Muscle of arm (tissue), 12 donors: ENCODE measurements around the gene CLDN5. TPM values are rescaled to one million over a fixed set of nuclear protein-coding genes. Genes with fewer than 3 reads are reported as not detected.

ENCODE experiments used
- DNase-seq: peaks from one replicate; pipeline ENCODE4 v3.0.0-alpha.2; 2013
- polyA plus RNA-seq, 12 donors: library from polyadenylated mRNA; unstranded; fragments of 120-200 nt; gene quantifications; one replicate each; pipeline ENCODE4 v1.2.1, GENCODE V29; 2013; ENCODE audit not compliant: insufficient read length in 12 of 12

The CLDN5 gene
- polyA plus RNA-seq, 12 donors, result 25.0 to 59.7 (median 39.6) TPM; not detected in 1

DNA sequence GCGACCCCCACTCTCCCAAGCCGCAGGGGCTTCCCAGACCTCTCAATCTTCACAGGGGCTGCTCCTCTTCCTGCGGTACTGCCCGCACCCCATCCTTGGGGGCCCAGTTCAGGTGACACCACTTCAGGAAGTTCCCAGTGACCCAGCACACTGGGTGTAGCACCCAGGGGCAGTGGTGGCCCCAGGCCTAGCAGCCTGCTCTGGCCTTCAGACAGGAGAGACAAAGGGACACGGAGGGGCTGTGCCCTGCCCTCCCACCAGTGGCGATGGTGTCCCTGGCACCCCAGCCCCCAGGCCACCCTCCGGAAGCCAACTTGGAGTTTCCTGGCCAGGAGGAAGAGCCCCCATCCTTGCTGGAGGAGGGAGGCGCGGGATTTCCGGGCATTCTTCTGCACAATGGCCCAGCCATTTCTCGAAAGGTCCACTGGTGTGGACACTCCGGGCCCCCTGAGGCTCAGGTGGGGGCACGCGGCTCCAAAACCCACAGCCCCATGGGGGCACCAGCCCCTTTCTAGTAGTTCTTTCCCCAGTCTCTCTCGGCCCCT, 978 bp upstream of the CLDN5 start:
- no peak for DNase-seq

DNA sequence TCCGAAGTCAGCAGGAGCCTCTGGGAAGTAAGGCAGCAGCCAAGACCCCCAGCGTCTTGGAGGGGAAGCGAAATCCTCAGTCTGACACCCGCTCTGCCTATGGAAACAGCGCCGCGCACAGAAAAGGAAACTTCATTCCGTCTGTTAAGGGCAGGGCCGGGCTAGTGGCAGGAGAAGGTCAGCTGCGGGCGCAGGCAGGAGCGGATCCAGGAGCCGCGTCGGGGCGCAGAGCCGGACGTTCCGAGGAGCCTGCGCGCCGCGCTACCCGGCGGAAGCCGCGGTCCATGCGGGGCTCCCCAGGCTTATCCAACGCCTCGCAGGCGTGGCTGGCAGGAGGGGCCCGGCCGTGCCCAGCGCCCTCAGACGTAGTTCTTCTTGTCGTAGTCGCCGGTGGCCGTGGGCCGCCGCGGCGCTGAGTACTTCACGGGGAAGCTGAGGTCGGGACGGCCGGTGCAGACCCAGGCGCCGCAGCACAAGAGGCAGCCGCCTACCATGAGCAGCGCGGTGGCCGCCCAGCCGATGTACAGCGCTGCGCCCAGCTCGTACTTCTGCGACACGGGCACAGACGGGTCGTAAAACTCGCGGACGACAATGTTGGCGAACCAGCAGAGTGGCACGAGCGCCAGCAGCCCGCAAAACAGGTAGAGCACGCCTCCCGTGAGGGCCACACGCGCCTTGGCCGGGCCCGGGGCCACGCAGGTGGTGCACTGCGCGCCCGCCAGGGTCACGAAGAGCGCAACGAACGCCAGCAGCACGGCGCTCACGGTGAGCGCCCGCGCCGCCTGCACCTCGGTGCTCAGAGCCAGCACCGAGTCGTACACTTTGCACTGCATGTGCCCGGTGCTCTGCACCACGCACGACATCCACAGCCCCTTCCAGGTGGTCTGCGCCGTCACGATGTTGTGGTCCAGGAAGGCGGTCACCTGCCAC, 705 bp downstream of the CLDN5 start:
- DNase-seq, result no peak

DNA sequence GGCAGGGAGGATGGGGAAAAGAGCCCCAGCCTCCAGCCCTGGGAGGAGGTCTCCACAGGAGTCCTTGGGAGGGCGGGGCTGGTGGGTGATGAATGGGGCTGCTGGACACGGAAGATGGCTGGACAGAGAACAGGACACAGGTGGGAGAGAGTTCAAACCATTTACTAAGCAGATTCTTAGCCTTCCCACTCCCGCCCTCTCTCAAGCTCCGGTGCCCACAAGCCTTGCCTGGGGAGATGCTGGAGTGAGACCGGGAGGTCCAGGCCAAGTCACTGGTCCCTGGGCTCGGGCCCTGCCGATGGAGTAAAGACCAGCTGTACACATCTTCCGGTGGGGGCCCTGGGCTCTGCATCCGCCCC, 1.4 kb downstream of the CLDN5 start:
- DNase-seq, result no peak

DNA sequence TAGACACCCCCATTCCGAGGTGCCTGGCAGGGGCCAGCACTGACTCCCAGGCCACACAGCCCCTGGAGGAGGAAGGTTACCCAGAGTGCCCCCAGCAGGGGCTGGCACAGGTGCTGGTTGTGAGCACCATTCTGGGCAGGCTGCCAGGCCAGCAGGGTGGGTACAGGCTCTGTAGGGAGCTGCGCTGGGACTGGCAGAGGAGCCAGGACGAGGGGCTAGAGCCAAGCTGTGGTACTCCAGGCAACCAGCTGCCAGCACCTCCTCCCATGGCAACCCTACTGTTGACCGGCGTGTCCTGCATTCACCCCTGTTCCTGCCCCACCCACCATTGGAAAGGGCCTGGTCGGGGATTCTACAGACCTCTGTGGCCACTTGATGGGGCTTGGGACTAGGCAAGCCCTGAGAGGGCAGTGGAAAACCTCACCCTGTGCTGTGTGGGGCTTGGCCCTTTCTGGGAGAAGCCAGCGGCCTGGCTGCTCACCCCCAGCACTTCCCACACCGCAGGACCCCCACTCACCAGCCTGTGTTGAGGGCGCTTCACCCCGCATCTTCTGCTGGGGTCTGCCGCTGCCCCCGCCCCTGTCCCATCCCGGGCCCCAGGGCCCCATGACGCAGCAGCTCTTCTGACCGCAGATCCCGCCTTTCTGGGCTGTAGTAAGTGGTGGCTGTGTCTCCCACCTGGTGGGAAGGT, 1.9 kb downstream of the CLDN5 start:
- DNase-seq, result peak; percentile 33

DNA sequence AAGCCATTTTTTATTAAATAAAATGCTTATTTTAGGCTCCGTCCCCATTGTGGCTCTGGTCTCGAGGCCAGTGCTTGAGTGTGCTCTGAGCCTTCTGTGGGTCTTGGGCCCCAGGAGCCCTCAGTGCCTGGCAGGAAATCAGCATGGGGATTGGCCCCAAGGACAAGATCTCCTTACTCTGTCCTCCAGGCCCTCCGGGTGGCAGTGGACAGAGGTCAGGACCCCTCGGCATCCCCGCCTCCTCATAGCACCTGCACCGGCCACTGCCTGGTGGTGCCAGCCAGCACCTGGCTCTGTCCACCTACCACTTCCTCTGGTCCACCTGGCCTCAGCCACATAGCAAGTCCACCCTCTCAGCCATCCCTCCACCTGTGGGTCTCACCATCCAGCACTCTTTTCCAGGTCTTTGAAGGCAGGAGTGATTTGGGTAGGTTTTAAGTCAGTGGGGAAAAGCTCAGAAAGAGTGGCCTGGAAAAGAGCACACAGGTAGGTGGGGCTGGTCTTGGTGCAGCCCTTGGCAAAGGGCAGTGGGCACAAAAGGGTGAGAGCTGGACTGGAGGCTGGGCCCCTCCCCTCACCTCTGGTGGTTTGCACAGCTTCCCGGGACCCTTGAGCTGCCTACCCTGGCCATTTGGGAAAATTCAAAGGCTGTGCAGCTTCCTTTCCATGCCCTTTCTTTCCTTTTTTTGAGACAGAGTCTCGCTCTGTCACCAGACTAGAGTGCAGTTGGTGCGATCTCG, 3.5 kb downstream of the CLDN5 start:
- DNase-seq, result no peak

DNA sequence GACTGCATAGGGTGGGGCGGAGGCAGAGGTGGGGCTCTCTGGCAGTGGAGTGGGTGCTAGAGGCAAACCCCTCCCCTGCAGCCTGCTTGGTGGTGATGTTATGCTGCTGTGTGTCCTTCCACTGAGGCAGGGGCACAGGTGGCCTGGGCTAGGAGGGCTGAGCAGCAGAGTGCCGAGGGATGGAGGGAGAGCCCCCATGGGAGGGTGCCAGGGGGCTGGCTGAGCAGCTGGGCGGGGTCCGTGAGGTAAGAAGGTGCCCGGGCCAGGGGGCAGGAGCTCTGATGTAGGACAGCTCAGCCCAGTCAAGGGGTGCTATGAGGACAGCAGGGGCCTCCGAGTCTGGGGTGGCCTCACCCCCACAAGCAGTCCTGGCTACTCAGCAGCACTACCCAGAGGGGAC, 4.2 kb downstream of the CLDN5 start:
- no peak for DNase-seq

DNA sequence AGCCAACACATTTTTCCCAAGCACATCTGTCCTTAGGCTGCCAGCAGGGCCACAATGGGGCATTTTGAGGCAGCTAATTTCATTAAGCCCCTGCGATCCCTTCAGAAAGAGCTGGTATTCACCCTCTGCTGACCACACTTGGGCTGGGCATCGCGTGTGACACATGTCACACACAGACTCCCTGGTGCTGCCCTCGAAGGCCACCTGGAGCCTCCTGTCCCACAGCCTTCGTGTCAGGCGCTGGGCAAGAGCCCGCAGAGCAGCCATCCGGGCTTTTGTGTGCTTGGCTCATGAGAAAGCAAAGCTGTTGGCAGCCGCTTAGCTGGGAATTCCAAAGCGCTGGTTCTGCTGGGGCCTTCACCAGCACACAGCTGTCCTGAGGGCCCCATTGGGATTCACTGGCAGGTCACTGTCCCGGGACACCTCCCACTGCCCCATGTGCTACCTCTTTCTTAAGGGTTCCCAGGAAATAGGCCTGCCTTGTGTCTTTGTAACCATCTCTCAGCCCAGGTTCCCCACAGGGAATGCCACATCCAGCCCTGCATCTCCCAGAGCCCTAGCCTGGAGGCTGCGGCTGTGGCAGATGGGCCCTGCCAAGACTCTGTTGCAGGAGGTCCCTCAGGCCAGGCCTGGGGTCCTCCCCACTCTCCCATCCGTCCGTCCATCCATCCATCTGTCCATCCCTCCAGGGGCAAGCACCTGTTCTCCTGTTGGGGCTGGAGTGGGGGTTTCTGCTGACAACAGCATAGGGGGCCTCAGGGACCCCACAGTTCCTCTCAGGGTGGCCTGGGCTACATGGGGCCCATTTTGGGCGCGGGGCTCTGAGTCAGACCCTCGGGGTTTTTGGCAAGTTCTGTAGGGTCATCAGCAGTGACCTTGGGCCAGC, 4.9 kb downstream of the CLDN5 start:
- DNase-seq, result no peak

DNA sequence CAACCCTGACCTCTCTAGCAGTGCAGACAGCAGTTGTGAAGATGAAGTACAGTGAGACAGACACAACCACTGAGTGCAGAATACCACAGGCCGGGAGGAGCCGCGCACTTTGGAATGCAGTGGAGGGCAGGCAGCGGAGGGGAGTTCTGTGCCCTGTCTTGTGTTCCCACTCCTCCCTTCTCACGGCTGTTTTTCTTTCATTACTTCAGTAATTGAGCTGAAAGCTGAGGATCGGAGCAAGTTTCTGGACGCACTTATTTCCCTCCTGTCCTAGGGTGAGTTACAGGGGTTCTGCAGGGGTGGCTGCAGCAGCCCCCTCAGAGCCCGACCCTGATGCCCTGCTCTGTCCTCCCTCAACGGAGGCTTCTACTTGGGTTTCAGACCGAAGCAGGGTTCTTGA, 5.6 kb downstream of the CLDN5 start:
- no peak for DNase-seq

DNA sequence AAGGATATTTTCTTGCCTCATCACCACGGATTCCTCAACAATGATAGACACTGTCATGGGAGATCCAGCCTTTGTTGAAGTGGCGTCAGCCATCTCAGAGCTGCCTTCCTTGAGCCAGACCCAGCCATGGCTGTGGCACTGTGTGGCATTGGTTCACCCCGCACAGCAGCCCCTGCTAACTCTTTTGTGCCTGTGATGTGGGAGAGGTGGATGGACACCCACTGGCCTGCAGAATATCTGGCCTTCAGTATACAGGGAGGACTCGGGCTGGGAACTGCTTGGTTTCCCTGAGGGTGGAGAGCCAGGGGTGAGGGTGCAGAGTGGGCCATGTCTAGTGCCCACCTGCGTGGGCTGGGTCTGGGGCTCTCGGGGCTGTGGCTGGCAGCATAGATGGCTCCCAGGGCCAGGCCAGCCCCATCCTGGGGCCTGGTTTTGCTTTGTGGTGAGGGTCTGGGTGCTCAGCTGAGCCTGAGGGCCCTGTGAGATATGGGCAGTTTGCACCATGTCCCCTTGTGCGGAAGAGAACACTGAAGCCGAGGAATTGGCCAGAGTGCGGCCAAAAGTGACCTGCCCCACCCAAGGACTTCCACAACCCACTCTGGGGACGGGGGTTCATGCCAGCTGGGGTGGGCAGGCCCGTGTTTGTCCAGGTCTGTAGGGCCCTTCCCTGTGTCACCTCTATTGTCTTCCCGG, 6.1 kb downstream of the CLDN5 start:
- no peak for DNase-seq

DNA sequence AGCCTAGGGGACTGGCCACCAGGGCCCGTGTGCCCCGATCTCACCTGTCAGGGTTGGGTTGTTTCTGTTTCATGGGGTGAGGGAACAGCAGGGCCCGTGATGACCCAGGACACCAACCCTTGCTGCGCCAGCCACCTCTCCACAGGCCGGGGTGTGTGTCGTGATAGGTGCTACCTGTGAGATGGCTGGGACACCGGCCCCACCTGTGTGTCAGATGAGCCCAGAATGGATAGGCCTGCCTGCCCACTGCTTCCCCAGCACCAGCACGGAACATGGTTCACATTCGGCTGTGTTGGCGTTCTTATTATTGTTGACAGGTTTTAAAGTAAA, 7.1 kb downstream of the CLDN5 start:
- DNase-seq, result no peak

DNA sequence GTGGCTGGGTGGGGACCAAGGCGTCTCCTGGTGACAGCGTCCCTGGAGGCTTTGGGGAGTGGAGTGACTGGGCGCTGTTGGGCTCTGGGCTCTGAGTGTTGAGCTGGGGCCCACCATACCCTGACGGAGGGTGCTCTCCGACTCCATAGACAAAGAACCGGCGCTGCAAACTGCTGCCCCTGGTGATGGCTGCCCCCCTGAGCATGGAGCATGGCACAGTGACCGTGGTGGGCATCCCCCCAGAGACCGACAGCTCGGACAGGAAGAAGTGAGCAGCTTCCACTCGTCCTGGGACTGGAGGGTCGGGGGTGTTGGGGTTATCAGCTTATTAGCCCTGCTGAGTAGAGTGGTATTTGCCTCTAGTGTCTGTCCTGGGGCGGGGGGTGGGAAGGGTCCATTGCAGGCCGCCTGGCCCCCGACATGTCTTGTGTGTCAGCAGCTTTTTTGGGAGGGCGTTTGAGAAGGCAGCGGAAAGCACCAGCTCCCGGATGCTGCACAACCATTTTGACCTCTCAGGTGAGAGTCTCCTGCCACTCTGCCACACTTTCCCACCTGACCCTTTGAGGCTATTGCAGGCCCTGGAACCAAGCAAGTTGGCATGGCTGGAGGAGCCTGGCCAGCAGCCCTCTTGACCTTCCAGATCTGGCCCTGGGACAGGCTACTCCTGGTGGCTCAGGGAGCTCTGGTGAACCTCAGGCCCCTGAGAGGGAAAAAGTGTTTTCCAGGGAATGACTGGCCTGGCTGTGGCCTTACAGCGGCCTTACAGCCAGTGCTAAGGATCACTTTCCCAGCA, 7.6 kb downstream of the CLDN5 start:
- no peak for DNase-seq

DNA sequence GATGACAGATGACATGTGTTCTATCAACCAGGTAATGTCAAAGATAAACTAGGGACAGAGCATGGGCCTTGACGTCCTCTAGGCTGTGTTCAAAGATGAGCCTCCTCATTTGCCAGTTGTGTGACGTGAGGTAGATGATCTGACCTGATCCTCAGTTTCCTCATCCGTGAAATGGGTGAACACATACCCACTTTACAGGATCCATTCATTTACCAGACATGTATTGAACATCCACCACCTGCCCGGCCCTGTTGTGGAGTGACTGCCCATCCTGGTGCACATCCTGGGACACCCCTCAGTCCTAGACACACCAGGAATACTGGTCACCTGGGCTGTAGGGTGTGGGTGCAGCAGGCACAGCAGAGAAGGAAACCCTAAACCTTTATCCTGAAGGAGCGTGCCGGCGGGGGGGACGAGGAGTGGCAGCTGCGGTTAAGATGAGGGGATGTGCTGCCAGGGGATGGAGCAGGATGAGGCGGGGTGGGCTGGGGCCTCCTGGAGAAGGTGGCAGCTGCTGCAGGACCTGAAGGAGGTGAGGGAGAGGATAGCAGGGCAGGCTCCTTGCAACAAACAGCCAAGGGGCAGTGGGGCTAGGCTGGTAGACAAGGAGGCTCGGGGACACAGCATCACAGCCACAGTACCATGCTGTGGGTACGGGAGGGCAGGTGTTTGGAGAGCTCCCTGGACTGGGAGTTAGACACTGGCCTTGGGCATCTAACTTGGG, 8.4 kb downstream of the CLDN5 start:
- DNase-seq, result no peak

DNA sequence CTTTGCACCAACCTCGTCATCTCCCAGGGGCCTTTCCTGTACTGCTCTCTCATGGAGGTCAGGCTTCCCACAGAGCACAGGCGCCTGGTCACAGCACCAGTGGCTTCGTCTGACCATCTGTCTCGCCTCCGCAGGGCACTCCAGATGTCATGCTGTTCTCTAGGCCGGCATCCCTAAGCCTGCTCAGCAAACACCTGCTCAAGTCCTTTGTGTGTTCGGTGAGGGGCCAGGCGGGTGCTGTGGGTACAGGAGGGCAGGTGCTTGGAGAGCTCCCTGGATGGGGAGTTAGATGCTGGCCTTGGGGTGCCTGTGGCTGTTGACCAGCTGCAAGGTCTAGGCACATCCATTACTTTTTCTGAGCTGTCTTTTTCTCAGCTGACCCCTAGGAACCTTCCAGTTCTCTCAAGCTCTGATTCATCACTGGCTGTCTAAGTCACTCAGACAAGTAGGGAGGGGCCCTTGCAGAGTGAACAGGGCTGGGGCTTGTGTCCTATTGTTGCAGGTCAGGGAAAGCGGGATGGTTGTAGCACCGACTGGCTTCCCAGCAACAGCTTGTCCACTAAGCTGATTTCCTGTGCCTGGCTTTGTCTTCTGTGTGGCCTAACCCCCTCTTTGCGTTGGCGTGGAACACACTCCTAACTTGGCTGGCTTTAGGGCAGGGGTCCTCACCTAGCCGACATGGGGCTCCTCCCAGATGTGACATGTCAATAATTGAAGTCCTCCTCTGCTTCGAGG, 9.2 kb downstream of the CLDN5 start:
- no peak for DNase-seq

DNA sequence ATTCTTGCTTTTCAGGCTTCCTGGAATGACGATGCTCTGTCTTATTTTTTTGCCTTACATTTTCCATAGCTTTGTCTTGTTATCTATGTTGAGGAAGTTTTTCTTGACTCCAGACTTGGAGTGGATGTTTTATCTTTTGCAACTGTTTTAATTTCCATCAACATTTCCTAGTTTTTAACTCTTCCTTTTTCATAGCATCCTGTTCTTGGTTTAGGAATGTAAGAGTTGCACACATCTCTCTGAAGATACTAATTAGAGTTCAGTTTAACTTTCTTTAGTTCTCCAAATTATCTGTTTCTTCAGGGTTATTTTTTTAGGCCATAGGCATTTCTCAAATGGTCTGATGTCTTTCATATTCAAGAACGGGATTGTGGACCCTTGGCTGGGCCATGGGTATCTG, 10.4 kb downstream of the CLDN5 start:
- no peak for DNase-seq

DNA sequence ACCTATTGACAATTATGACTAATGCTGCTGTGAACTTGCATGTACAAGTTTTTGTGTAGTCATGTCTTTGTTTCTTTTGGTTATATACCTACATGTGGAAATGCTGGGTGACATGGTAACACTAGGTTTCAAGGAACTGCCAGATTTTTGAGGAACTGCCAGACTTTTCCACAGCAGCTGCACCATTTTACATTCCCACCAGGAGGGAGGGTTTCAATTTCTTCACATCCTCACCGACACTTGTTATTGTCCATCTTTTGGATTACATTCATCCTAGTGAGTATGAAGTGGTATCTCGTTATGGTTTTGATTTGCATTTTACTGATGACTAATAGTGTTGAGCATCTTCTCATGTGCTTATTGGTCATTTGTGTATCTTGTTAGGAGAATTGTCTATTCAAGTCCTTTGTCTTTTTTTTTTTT, 13.3 kb downstream of the CLDN5 start:
- DNase-seq, result no peak

DNA sequence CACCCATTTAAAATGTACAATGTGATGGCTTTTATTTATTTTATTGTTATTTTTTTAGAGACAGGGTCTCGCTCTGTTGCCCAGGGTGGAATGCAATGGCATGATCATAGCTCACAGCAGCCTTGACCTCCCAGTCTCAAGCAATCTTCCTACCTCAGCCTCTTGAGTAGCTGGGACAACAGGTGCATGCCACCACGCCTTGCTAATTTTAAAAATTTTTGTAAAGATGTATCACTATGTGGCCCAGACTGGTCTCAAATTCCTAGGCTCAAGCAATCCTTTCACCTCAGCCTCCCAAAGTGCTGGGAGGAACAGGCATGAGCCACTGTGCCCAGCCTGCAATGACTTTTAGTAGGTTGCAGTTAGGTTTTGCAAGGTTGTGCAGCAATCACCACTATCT, 14.3 kb downstream of the CLDN5 start:
- no peak for DNase-seq

DNA sequence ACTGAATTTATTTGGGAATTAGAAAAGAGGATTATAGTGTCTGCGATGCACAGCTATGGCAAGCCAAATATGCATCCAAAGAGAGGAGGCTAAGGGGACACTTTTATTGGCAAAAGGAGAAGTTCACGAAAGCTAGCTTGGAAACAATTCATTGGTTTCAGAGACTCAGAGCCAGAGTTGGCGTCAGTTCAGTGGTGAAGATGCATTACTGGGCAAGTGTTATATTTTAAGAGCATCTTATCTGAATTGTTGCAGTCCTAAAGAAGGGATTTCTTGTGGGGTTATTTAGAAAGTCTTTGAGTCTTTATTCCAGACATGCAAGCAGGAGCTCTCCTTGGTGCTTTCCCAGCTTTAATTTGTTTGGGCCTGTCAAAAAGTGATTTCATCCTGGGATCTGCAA, 15.0 kb downstream of the CLDN5 start:
- no peak for DNase-seq

DNA sequence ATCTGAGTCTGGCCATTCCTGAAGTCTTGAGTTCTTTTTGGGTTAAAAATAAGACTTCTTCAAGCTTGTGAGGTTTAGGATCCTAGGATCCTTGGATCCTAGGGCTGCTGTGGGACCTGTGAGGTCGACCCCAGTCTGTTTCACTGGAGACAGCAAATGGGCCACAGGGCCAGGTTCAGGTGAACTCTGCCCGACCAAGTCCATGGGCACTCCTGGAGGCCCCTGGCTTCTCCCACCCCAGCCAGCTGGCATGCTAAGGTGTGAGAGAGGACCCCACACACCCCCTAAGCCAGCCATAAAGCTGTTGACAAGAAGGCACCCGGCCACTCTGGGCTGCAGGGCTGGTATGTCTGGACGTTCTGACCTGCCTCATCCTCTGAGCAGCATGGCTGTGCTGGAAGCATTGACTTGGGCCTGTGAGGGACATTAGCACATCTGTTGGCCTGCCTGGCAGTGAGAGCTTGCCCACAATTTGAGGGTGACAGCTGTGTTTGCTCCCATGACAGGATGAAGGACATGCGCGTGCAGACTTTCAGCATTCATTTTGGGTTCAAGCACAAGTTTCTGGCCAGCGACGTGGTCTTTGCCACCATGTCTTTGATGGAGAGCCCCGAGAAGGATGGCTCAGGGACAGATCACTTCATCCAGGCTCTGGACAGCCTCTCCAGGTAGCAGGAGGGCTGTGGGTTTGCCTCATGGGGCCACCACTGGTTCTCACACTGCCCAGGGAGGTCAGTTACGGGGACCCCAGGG, 16.0 kb downstream of the CLDN5 start:
- no peak for DNase-seq
